T-helper 22 cell (primary cell): ENCODE results near the gene NAP1L3.

ENCODE experiments used
- DNase-seq: peaks from one replicate; pipeline ENCODE4 v3.0.0-alpha.2; 2020; ENCODE audit warnings: low read depth

The NAP1L3 gene, protein sequence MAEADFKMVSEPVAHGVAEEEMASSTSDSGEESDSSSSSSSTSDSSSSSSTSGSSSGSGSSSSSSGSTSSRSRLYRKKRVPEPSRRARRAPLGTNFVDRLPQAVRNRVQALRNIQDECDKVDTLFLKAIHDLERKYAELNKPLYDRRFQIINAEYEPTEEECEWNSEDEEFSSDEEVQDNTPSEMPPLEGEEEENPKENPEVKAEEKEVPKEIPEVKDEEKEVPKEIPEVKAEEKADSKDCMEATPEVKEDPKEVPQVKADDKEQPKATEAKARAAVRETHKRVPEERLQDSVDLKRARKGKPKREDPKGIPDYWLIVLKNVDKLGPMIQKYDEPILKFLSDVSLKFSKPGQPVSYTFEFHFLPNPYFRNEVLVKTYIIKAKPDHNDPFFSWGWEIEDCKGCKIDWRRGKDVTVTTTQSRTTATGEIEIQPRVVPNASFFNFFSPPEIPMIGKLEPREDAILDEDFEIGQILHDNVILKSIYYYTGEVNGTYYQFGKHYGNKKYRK

DNA sequence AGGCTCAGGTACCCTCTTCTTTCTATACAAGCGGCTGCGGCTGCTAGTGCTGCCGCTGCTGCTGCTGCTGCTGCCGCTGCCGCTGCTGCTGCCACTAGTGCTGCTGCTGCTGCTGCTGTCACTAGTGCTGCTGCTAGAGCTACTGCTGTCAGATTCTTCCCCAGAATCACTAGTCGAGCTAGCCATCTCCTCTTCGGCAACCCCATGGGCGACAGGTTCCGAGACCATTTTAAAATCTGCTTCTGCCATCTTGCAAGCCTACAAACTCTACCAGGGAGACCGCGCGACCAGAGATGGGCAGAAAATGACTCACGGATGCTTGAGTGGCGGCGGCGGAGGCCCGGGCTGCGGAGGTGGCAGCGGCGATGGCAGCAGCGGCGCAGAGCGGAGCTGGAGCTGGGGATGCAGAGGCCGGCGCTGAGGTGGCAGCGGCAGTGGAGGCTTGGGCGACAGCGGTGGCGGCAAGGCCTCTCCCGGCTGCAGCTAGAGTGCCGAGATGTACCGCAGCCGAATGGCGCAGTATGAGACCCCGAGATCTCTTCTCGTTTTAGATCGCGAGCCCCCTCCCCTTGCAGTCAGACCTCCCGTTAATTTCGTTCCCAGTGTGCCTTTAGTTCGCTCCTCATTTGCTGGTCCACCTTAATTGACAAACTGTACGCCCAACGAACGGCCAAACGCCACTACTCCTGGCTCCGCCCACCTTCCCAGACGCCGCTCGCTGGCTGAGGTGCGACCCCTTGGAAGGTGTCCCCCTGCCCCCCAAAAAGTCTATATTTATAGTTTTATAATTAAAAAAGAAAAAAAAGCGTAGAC, at the start of gene NAP1L3:
NAP1L3 (minus strand) TSS at position 523 of the 813 bp plus-strand sequence; CDS start at position 249, 274 bp downstream.
- peak; percentile 44 for DNase-seq

DNA sequence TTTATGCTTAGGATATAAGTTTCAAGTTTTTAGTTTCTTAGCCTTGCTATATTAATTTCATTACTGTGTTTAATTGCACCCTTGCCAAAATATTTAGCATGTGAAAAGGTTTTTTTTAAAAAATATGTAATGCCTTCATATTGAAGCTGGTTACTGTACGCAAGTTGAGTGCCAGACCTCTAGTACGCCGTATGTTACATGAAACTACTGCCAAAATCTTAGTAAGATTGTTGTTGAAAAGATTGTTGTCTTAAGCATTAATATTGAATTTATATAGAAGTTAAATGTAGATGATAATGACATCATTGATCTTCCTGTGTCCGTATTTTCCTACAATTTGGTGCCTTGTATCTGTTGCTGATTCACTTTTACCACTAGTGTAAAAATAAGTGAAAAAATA, 37.7 kb upstream of the NAP1L3 start:
- DNase-seq, result no peak

DNA sequence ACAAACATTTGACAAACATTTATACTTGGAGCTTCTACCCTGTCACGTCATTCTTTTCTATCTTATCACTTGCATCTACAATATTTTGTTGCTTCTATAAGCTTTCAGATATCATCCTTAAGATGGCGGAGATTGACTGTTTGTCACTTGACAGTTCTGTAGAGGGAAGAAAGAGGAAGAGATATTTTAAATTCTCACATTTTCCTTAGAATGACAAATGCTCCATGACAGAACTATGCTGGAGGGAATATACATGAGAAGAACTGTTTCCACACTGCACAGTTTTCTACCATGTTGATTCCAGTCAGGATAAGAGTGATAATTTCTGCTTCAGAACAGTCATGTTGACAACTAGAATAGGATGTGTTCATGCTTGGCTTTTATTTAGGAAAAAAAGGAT, 30.3 kb upstream of the NAP1L3 start:
- DNase-seq, result no peak

DNA sequence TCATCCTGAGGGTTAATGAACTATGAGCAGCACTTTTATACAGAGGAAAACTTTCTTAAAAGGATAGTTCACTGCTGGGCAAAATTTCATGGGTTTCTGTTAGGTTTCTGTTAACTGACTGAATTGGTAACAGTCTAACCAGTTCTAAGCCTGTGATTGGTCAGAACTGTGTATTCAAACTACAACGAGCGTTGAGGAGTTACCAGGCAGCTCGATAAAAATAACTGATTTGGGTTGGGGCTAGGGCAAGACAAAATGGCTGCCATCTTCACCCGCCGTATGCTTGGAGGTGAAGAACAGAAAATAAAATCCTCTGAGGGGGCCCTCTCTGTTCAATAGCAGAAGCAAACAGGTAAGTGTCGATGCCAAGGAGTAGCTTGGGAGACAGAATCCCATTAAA, 22.6 kb upstream of the NAP1L3 start:
- DNase-seq, result no peak

DNA sequence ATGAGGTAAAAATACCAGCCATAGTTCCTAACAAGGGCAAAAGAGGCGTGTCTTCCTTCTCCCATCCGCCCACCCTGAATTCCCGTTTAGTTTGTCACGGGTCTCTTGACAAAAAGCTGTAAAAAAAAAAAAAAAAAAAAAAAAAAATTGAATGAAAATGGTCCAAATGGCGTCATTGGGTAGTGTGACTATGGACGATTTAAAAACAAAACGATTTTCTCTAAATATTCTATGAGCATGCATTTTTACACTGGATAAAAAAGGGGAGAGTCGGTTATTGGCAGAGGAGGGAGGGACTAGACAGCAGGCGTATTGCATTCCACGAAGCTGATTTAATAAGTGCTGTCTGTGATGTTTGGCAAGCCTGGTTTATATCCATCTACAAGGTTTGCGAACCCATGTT, 492 bp upstream of the NAP1L3 start, which contains the start of gene FAM133A:
FAM133A (plus strand) TSS at position 338 of the 403 bp plus-strand sequence. CDS start 35,214 bp downstream, outside the sequence.
- peak; percentile 4 for DNase-seq

DNA sequence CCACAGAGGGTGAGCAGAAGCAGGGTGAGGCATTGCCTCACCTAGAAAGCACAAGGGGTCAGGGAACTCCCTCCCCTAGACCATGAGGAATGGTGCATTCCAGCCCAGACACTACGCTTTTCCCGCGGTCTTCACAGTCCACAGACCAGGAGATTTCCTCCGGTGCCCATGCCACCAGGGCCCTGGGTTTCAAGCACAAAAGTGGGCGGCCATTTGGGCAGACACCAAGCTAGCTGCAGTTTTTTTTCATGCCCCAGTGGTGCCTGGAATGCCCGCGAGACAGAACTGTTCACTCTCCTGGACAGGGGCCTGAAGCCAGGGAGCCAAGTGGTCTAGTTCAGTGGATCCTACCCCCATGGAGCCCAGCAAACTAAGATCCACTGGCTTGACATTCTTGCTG, 12.8 kb downstream of the NAP1L3 start:
- DNase-seq, result no peak

DNA sequence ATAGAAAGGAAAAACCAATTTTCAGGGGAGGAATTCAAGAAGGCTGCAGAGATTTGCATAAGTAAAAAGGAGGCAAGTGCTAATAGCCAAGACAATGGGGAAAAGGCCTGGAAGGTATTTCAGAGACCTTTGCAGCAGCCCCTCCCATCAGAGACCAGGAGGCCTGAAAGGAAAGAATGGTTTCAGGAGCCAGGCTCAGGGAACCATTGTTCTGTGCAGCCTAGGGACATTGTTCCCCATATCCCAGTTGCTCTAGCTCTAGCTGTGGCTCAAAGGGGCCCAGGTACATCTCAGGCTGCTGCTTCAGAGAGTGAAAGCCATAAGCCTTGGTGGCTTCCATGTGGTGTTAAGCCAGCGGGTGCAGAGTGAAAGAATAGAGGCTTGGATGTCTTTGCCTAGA, 24.0 kb downstream of the NAP1L3 start:
- no peak for DNase-seq

DNA sequence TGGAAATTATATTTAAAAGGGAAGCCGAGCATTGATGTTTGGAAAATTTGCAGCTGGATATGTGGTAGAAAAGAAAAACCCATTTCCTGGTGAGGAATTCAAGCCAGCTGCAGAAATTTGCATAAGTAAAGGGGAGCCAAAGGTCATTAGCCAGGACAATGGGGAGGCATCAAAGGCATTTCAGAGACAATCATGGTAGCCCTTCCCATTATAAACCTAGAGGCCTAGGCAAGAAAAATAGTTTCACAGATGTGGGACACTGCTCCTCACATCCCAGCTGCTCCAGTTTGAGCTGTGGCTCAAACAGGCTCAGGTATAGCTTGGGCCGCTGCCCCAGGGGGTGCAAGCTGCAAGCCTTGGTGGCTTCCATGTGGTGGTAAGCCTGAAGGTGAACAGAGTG, 35.8 kb downstream of the NAP1L3 start:
- no peak for DNase-seq
